SU-DHL-6 (cell line): ENCODE measurements around the gene LY9.

ENCODE experiments used
- EZH2phosphoT487 ChIP-seq: fragments of 200-600 bp; sonication (generic), shearing (Covaris generic); conservative IDR thresholded peaks from 2 replicates; pipeline ENCODE4 v1.6.1; 2018; ENCODE audit warnings: mild to moderate bottlenecking, antibody characterized with exemption, low read length, moderate library complexity, mixed read lengths
- TF ChIP-seq, protein P1 (sequence below): fragments of 200-600 bp; sonication (generic); IDR thresholded peaks from one replicate; pipeline ENCODE4 v1.5.1; 2017; ENCODE audit warnings: antibody characterized with exemption, mild to moderate bottlenecking, low read length, moderate library complexity; ENCODE audit not compliant: insufficient read depth, poor library complexity, severe bottlenecking

DNA sequence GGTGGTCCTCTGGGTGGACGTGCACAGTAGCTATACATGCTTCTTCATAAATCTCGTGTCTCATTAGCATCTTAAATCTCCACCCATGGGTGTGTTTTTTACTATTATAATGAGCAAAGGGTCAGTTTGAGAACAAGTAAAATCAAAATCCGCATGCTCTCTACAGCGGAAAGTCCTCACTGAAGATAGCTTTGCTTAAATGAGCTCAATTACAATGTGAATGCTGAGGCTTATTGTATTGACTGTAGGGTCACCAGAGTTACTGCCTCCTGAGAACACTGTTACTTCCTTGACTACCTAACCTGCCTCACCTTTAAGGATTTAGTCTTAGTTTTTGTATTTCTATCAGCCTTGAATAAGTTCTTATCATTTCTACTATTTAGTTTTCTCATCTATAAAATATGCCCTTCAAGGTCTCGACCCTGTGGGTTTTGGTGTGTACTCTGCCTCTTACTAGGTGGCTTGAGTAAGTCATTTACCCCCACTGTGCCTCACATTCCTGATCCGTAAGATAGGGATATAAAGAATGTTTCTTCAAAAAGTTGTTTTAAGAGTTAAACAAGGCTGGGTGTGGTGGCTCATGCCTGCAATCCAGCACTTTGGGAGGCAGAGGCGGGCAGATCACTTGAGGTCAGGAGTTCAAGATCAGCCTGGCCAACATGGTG is 49.0 kb upstream of the LY9 start:
- TF ChIP-seq, protein P1, sequence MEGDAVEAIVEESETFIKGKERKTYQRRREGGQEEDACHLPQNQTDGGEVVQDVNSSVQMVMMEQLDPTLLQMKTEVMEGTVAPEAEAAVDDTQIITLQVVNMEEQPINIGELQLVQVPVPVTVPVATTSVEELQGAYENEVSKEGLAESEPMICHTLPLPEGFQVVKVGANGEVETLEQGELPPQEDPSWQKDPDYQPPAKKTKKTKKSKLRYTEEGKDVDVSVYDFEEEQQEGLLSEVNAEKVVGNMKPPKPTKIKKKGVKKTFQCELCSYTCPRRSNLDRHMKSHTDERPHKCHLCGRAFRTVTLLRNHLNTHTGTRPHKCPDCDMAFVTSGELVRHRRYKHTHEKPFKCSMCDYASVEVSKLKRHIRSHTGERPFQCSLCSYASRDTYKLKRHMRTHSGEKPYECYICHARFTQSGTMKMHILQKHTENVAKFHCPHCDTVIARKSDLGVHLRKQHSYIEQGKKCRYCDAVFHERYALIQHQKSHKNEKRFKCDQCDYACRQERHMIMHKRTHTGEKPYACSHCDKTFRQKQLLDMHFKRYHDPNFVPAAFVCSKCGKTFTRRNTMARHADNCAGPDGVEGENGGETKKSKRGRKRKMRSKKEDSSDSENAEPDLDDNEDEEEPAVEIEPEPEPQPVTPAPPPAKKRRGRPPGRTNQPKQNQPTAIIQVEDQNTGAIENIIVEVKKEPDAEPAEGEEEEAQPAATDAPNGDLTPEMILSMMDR, result no peak
- TF ChIP-seq EZH2phosphoT487, result no peak
